NCI-H2029 treated with DMSO at 0.1 percent for 48 hours (cell line): Measurements from ENCODE around the gene TCHP.
"Not testable (repeated sequence)": the region's sequence is repeated elsewhere in the genome, so short reads cannot be mapped to it uniquely, and the experiment has no call there.

Source experiments
- DNase-seq: peaks from one replicate; lab custom pipeline; 2025; lab: John Stamatoyannopoulos, UW

Gene TCHP, protein sequence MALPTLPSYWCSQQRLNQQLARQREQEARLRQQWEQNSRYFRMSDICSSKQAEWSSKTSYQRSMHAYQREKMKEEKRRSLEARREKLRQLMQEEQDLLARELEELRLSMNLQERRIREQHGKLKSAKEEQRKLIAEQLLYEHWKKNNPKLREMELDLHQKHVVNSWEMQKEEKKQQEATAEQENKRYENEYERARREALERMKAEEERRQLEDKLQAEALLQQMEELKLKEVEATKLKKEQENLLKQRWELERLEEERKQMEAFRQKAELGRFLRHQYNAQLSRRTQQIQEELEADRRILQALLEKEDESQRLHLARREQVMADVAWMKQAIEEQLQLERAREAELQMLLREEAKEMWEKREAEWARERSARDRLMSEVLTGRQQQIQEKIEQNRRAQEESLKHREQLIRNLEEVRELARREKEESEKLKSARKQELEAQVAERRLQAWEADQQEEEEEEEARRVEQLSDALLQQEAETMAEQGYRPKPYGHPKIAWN

GRCh38 chr12:109899783-109900751 lies at the start of gene TCHP:
TCHP (plus strand) TSS chr12:109900274; CDS start chr12:109903027, 2,753 bp downstream.
- DNase-seq, result peak; percentile 49

DNA sequence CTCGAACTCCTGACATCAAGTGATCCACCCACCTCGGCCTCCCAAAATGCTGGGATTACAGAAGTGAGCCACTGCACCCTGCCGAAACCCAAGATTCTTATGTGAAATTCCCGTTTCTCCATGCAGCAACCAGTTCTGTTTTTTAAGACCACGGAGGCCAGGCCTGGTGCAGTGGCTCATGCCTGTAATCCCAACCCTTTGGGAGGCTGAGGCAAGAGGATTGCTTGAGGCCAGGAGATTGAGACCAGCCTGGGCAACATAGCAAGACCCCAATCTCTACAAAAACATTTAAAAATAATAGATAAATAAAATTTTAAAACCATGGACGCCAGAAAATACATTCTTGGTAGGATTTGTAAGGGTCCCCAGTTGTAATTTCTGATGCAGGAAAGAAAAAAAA lies 49.6 kb upstream of the TCHP start:
- DNase-seq, result not testable (repeated sequence)

GRCh38 chr12:109855377-109855776 lies 44.7 kb upstream of the TCHP start:
- no peak for DNase-seq

- DNase-seq, result no peak
Observed at GRCh38 chr12:109857715-109858114, 42.4 kb upstream of the TCHP start.

DNA sequence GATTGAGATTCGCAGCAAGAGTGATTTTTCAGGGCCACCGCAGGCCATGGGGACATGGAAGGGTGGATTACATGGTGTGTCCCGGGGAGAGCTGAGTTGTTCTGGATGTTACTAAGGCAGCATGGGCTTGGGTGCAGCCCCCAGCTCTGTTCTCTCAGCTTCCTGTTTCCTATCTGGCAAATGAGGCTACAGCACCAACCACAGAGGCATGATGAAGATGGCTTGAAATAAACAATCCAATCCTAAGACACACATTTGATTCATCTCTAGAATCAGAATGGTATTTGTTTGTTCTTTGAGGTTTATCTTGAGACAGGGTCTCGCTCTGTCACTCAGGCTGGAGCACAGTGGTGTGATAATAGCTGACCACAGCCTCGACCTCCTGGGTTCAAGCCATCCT lies 41.3 kb upstream of the TCHP start:
- no peak for DNase-seq

DNA sequence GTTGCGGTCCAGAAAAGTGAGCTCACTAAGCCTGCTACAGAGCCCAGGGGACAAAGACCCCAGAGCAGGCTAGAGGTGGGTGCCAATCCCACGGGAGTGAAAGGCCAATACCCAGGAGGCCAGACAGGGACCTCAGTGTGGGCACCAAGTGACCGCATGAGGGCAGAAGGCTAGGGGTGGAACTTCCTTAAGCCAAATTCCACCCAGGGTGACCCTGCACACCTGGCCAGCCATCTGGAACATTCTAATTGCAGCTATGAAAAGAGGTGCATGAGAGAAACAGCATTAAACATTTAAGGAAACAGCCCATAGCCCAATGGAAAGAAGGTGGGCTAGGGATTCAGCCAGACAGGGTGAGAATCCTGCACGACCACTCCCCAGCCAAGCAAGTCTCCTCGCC lies 39.1 kb upstream of the TCHP start:
- no peak for DNase-seq

DNA sequence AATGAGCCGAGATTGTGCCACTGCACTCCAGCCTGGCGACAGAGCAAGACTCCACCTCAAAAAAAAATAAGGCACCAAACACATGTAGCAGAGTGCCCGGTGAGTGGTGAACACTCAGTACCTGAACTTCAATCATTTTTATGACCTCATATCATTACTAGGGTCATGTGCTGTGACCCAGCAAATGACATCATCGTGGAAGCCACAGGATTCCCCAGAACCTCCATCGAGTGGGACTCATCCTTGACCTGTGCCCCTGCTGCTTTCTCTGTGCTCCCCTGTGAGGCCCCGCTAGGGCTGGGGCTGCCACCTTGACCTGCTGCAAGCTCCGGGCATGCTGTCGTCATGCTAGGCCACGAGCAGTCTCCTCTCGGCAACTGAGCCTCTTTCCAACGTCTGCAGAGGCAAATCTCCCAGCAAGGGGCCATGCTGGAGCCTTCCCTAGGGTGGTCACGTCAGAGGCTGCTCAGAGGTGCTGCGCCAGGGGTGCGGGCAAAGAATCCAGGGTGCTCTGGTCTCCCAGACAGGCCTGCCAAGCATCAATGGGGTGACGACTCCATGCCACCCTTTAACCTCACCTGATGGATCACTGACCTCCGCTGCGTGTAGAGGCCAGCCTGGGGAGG lies 38.3 kb upstream of the TCHP start:
- no peak for DNase-seq

- not testable (repeated sequence) for DNase-seq
Observed at GRCh38 chr12:109862491-109862890, 37.6 kb upstream of the TCHP start.

GRCh38 chr12:109863847-109864712 lies 36.0 kb upstream of the TCHP start:
- peak; percentile 13 for DNase-seq

DNA sequence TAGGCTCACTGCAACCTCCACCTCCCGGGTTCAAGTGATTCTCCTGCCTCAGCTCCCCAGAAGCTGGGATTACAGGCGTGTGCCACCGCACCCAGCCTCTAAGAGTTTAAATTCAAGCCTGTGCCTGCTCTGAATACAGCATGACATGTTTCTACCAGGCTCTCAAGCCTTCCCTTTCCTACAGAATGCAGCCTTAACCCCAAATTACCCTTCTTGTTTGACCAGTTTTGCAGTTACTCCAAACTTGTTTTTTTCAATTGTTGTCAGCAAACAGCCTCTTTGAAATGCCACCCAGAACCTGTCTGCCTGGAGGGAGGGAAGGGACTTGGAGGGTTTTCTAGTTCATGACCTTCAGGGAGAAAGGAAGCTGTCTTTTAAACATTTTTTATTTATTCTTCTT lies 35.2 kb upstream of the TCHP start:
- peak; percentile 25 for DNase-seq

- no peak for DNase-seq
Observed at GRCh38 chr12:109868182-109869051, 31.7 kb upstream of the TCHP start.

- no peak for DNase-seq
Observed at GRCh38 chr12:109870648-109871047, 29.4 kb upstream of the TCHP start.

DNA sequence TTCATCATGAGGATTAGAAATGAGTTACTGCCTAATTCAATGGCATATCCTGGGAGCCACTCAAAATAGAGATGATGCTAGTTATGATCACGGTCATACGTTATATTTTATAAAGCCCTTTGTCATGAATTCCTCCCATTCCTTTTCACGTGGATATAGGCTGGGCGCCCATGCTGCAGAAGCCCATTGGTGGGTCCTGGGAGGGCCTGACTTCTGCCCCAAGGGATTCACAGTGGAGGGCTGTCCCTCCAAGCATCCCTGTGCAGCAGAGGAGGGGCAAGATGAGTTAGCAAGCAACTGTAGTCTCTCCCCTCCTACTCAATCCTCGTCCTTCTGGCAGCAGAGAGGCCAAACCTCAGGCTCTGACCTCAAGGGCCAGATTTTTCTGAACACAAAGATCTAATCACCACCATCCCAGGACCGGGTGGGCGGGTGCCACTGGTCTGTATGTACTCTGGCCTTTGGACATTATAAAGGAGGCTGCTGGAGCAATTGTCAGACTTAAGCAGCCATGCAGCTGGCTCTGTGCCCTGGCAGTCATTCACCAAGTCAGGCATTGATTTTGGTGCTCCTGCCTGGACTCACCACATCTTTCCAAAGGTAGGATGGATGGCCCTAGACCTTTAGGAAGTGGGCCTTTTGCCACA lies 28.3 kb upstream of the TCHP start:
- no peak for DNase-seq

DNA sequence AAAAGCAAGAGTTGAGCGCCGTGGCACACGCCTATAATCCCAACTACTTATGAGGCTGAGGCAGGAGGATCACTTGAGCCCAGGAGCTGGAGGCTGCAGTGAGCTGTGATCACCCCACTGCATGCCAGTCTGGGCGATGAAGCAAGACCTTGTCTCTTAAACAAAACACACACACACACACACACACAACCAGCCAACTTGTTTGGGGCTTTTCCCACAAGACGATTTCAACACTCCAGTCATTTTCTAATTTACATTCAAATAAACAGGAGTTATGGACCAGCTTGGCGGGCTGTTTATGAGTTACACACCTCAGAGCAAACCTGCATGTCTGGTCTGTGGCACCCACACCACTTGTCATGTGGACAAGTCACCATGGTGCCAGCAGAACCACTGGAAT lies 26.4 kb upstream of the TCHP start:
- DNase-seq, result no peak

GRCh38 chr12:109875572-109876131 lies 24.4 kb upstream of the TCHP start:
- peak; percentile 62 for DNase-seq

- no peak for DNase-seq
Observed at GRCh38 chr12:109876406-109876805, 23.7 kb upstream of the TCHP start.

DNA sequence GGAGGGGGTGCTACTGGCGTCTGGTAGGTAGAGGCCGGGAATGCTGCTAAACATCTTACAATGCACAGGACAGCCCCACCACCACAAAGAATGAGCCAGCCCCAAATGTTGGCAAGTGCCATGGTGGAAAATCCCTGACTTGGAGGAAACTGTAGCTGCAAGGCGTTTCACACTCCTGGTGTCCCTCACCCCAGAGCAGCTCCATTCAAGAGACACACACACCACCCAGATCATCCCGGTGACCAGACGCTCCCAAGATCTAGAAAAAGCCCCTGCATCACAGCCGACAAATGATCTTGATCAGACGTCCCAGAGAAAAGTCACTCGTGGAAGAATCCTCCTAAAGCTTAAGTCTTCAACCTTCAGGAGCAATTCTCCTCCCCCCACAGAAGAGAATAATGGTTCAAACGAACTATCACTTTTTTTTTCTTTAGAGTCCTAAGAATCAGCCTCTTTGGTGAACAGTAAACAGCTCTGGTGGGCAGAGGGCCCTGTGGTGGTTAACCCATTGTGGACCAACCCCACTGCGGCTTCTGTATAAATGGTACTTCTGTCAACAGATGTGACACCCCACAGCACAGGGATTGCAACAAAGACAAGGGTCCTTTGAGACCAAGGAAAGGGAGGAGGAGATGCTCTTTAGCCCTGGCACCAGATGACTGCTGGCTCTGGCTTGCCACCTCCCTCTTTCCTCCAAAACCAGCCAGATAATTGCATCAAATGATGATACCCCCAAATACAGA lies 22.4 kb upstream of the TCHP start:
- DNase-seq, result no peak

DNA sequence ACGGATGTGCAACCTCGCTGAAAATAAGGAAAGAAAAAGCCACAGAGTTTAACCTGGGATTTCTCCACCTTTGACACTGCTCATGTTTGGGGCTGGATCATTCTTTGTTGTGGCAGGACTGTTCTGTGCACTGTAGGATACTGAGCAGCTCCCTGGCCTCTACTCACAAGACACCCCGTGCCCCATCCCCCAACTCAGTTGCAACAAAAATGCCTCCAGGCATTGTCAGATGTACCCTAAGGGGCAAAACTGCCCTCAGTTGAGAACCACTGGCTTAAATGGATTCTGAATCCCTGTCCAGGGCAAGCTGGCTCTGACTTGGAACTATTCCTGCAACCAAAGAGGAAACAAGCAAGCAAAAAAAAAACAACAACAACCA lies 21.8 kb upstream of the TCHP start:
- no peak for DNase-seq

GRCh38 chr12:109878749-109879148 lies 21.3 kb upstream of the TCHP start:
- no peak for DNase-seq
